Activated CD4-positive, alpha-beta memory T cell treated with anti-CD3 and anti-CD28 coated beads for 36 hours (primary cell): ENCODE results near the gene C19orf12. TPM values are rescaled to one million over a fixed set of nuclear protein-coding genes. Genes with fewer than 3 reads are reported as not detected.
A peak's percentile ranks its signal among the peaks of the same experiment; 100 is the strongest.

Source experiments
- CTCF ChIA-PET: fragments of 350-600 bp; sonication (Branson Sonifier 250); formaldehyde crosslinking; loops from one replicate; lab custom pipeline; 2021; ENCODE audit warnings: antibody characterized with exemption, inconsistent platforms; lab: Charles Lee
- POLR2A ChIA-PET: fragments of 350-600 bp; sonication (Branson Sonifier 250); formaldehyde crosslinking; loops from one replicate; lab custom pipeline; 2021; ENCODE audit warnings: antibody characterized with exemption; lab: Charles Lee
- DNase-seq: peaks from one replicate; pipeline ENCODE4 v3.0.0-alpha.2; 2020
- H3K27ac Mint-ChIP-seq: one replicate; pipeline ENCODE4 v1.8.0; 2021; ENCODE audit warnings: mixed read lengths
- H3K27me3 Mint-ChIP-seq: one replicate; pipeline ENCODE4 v1.8.0; 2021; ENCODE audit warnings: mixed read lengths
- H3K36me3 Mint-ChIP-seq: one replicate; pipeline ENCODE4 v1.8.0; 2021; ENCODE audit warnings: mixed read lengths
- H3K4me1 Mint-ChIP-seq: one replicate; pipeline ENCODE4 v1.8.0; 2021; ENCODE audit warnings: low read depth, mixed read lengths
- H3K4me3 Mint-ChIP-seq: one replicate; pipeline ENCODE4 v1.8.0; 2021; ENCODE audit warnings: mild to moderate bottlenecking, mixed read lengths
- H3K9me3 Mint-ChIP-seq: one replicate; pipeline ENCODE4 v1.8.0; 2021; ENCODE audit warnings: mixed read lengths
- intact Hi-C: fragments of 100-400 bp; cut with micrococcal nuclease; formaldehyde crosslinking; loops from one replicate; pipeline ENCODE4 v1.15.1; 2023
- total RNA-seq, 2 experiments: library from RNA; stranded (reverse); gene quantifications; one replicate each; pipeline ENCODE4 v1.2.3, GENCODE V29; 2021

C19orf12 gene
- total RNA-seq, 2 experiments from 2014 or later: 32.6 to 32.8 TPM

GRCh38 chr19:29694669-29695627, 20.1 kb downstream of the C19orf12 start:
- no peak overlapping the region for H3K27ac Mint-ChIP-seq
- peaks cover 11% of the 10 kb centered on the region for H3K4me1 Mint-ChIP-seq
- POLR2A ChIA-PET: no interaction called here
- CTCF ChIA-PET: interaction anchor here (0.6 to 7.9 kb wide), 17 partner anchors 10 to 182 kb away, joined by 3 to 130 read pairs (median 7); partner anchors contain the start of genes C19orf12, PLEKHF1 and POP4
- DNase-seq: peak; percentile 87
- peaks cover 6% of the 10 kb centered on the region for H3K9me3 Mint-ChIP-seq
- no peak overlapping the region for H3K4me3 Mint-ChIP-seq
- H3K27me3 Mint-ChIP-seq: no peaks in the 10 kb centered on the region
- H3K36me3 Mint-ChIP-seq: no peaks in the 10 kb centered on the region
- intact Hi-C loops: loop anchor here (1.0 to 5.0 kb wide), 2 partner anchors 21 to 168 kb away; partner anchors contain the start of gene VSTM2B

GRCh38 chr19:29694161-29694560, 20.9 kb downstream of the C19orf12 start:
- Mint-ChIP-seq H3K4me3 (no peak overlapping the region), H3K27ac (no peak overlapping the region), H3K4me1 (peaks cover 15% of the 10 kb centered on the region), H3K36me3 (peaks cover 5% of the 10 kb centered on the region), H3K9me3 (peaks cover 10% of the 10 kb centered on the region), H3K27me3 (no peaks in the 10 kb centered on the region)
- intact Hi-C loops: loop anchor here (1.0 to 5.0 kb wide), 2 partner anchors 22 to 167 kb away; partner anchors contain the start of gene VSTM2B
- ChIA-PET CTCF (interaction anchor here (0.8 to 7.9 kb wide), 15 partner anchors 10 to 87 kb away, joined by 3 to 130 read pairs (median 8); partner anchors contain the start of genes C19orf12, PLEKHF1 and POP4), POLR2A (interaction anchor here (1.4 kb wide), 1 partner anchor 22 kb away, joined by 3 read pairs; no protein-coding TSS in a partner anchor)
- no peak for DNase-seq

DNA sequence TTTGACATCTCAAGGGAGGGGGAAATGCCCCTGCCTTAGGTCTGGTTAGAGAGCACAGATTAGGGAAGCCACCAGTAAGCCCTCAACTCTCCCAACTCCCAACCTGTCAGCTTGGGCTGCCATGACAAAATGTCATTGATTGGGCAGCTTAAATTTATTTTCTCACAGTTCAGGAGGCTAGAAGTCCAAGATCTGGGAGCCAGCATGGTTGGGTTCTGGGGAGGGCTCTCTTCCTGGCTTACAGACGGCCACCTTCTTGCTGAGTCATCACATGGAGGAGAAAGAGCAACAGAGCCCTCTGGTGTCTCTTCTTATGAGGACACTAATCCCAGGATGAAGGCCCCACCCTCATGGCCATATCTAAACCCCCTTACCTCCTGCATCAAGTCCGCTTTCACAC, 24.2 kb downstream of the C19orf12 start:
- H3K4me1 Mint-ChIP-seq: peaks cover 39% of the 10 kb centered on the region
- H3K4me3 Mint-ChIP-seq: no peak overlapping the region
- peak overlapping the region; percentile 50 for H3K27ac Mint-ChIP-seq
- CTCF ChIA-PET: interaction anchor here (0.6 to 7.9 kb wide), 15 partner anchors 9 to 469 kb away, joined by 3 to 130 read pairs (median 5); partner anchors contain the start of genes C19orf12, PLEKHF1 and POP4
- POLR2A ChIA-PET: interaction anchor here (0.6 to 1.9 kb wide), 3 partner anchors 23 to 322 kb away, joined by 3 to 6 read pairs (median 3); no protein-coding TSS in a partner anchor
- peak; percentile 73 for DNase-seq
- intact Hi-C loops: loop anchor here (1.0 to 5.0 kb wide), 4 partner anchors 20 to 164 kb away; partner anchors contain the start of genes POP4 and VSTM2B
- peaks cover 5% of the 10 kb centered on the region for H3K36me3 Mint-ChIP-seq
- no peaks in the 10 kb centered on the region for H3K27me3 Mint-ChIP-seq
- peaks cover 10% of the 10 kb centered on the region for H3K9me3 Mint-ChIP-seq

DNA sequence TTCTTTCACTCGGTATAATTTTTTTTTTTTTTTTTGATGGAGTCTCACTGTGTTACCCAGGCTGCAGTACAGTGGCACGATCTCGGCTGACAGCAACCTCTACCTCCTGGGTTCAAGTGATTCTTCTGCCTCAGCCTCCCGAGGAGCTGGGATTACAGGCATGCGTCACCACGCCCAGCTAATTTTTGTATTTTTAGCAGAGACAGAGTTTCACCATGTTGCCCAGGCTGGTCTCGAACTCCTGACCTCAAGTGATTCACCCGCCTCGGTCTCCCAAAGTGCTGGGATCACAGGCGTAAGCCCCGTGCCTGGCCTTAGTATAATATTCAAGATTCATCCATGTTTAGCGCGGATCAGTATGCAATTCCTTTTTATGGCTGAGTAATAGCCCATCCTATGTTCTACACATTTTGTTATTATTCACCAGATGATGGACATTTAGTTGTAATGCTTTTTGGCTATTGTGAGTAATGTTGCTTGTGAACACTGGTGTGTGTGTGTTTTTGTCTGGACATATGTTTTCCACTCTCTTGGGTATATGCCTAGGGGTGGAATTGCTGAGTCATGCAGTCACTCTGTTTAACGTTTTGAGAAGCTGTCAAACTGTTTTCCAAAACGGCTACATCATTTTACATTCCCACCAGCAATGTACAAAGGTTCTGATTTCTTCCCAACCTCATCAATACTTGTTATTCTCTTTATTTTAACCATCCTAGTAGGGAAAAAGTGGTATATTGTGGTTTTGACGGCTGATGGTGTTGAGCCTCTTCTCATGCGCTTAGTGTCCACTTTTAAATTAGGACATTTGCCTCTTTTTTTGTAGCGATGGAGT, 26.9 kb downstream of the C19orf12 start:
- intact Hi-C loops: loop anchor here (1.0 kb wide), 1 partner anchor 17 kb away; no protein-coding TSS in a partner anchor

DNA sequence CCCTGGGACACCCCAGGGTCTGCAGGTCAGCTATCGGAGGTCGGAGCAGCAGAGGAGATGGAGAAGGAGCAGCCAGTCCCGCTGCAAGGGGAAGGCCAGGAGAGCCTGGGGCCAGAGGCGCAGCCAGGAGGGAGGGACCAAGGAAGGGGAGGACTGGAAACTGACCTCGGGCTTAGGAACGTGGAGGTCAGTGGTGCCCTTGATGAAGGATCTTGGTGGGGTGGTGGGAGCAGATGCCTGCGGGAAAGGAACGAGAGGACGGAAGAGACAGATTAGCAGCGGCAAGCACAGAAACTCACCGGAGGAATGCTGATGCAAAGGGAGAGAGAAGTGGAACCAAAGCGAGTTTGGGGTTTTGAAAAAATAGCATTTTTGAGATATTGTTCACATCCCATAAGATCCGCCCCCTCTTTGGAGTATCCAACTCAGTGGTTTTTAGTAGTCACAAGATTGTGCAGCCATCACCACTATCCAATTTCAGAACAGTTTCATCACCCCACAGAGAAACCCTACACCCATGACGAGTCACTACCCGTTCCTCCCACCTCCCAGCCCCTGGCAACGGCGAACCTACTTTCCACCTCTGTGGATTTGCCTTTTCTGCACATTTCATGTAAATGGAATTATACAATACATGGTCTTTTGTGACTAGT, 27.7 kb downstream of the C19orf12 start:
- Mint-ChIP-seq H3K9me3 (peaks cover 10% of the 10 kb centered on the region), H3K4me3 (no peak overlapping the region), H3K27me3 (no peaks in the 10 kb centered on the region), H3K36me3 (peaks cover 5% of the 10 kb centered on the region), H3K27ac (peak overlapping the region; percentile 76), H3K4me1 (peaks cover 37% of the 10 kb centered on the region)
- ChIA-PET CTCF (interaction anchor here (0.7 to 7.9 kb wide), 5 partner anchors 16 to 304 kb away, joined by 3 to 130 read pairs (median 5); partner anchors contain the start of gene PLEKHF1), POLR2A (interaction anchor here (0.7 to 1.4 kb wide), 2 partner anchors 9 to 81 kb away, joined by 3 read pairs; partner anchors contain the start of gene POP4)
- DNase-seq: peak; percentile 78
- intact Hi-C loops: loop anchor here (1.0 kb wide), 1 partner anchor 16 kb away; no protein-coding TSS in a partner anchor

More for the DNA sequence above, 26.9 kb downstream of the C19orf12 start:
- Mint-ChIP-seq H3K27me3 (no peaks in the 10 kb centered on the region), H3K4me3 (no peak overlapping the region), H3K4me1 (peaks cover 34% of the 10 kb centered on the region), H3K36me3 (peaks cover 5% of the 10 kb centered on the region), H3K9me3 (peaks cover 10% of the 10 kb centered on the region), H3K27ac (peak overlapping the region; percentile 56)
- ChIA-PET CTCF (interaction anchor here (0.6 to 7.9 kb wide), 4 partner anchors 9 to 378 kb away, joined by 3 to 130 read pairs (median 4); no protein-coding TSS in a partner anchor), POLR2A (no interaction called here)
- no peak for DNase-seq

DNA sequence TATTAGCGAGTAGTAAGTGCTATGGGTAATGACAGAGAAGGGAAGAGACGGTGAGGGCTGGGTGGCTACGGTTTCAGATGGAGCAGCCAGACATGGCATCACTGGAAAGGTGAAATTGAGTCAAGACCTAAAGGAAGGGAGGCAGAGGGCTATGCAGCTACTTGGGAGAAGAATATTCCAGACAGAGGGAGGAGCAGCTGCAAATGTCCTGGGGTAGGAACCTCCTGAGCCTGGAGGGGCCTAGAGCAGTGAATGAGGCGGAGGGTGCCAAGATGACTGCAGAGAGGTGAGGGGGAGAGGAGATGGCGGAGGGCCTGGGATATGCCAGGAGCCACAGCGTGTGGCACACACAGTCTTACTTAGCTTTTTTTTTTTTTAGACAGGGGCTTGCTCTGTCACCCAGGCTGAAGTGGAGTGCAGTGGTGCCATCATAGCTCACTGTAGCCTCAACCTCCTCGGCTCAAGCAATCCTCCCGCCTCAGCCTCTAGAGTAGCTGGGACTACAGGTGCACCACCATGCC, 28.7 kb downstream of the C19orf12 start:
- Mint-ChIP-seq H3K36me3 (peaks cover 5% of the 10 kb centered on the region), H3K27me3 (no peaks in the 10 kb centered on the region), H3K4me3 (no peak overlapping the region), H3K4me1 (peaks cover 41% of the 10 kb centered on the region), H3K9me3 (peaks cover 10% of the 10 kb centered on the region), H3K27ac (no peak overlapping the region)
- no peak for DNase-seq
- ChIA-PET POLR2A (interaction anchor here (0.7 to 1.4 kb wide), 2 partner anchors 8 to 80 kb away, joined by 3 read pairs; partner anchors contain the start of gene POP4), CTCF (interaction anchor here (0.7 to 1.6 kb wide), 5 partner anchors 15 to 303 kb away, joined by 3 to 9 read pairs (median 4); partner anchors contain the start of gene PLEKHF1)
- intact Hi-C loops: no loop called here

GRCh38 chr19:29685326-29685725, 29.7 kb downstream of the C19orf12 start:
- Mint-ChIP-seq H3K27ac (no peak overlapping the region), H3K27me3 (no peaks in the 10 kb centered on the region)
- intact Hi-C loops: no loop called here

GRCh38 chr19:29683009-29683408, 32.1 kb downstream of the C19orf12 start:
- H3K27ac Mint-ChIP-seq: no peak overlapping the region
- POLR2A ChIA-PET: interaction anchor here (0.6 to 1.1 kb wide), 2 partner anchors 11 to 76 kb away, joined by 3 to 4 read pairs; no protein-coding TSS in a partner anchor

More at GRCh38 chr19:29685326-29685725, 29.7 kb downstream of the C19orf12 start:
- ChIA-PET POLR2A (interaction anchor here (0.8 to 1.3 kb wide), 2 partner anchors 14 to 79 kb away, joined by 3 read pairs; partner anchors contain the start of gene POP4), CTCF (interaction anchor here (1.2 to 1.6 kb wide), 2 partner anchors 18 to 75 kb away, joined by 3 to 4 read pairs; no protein-coding TSS in a partner anchor)
- Mint-ChIP-seq H3K4me1 (peaks cover 47% of the 10 kb centered on the region), H3K4me3 (no peak overlapping the region), H3K9me3 (peaks cover 4% of the 10 kb centered on the region), H3K36me3 (peaks cover 5% of the 10 kb centered on the region)
- DNase-seq: no peak

DNA sequence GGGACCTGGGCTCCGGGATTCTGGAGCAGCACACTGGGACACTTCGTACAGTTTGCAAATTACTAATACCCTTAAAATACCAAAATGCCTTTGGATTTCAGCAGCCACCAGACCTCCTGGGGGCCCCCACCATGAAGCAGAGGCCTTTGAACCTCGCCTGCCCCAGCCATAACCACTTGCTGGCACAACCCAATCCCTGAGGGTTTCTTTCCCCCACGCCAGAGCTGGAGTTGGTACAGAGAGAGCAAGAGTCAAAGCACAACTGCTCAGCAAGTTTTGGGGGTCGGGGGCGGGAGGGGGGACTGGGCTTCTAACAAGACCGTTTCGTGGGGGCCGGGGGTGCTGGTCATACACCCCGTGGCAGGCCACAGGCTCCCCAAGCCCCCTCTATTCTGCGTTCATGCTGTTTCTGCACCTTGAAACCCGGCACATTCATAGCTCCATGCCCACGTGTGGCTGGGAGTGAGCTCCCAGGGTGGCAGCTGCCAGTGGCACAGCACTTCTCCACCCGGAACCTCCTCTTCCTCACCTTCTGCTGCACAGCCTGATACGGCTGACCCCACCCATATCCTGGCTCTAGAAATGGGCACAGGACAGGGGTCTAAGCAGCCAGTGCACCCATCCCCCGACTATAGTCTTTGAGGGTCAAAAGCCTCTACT, 32.7 kb downstream of the C19orf12 start:
- DNase-seq: no peak
- Mint-ChIP-seq H3K4me1 (peaks cover 51% of the 10 kb centered on the region), H3K27me3 (no peaks in the 10 kb centered on the region), H3K36me3 (no peaks in the 10 kb centered on the region), H3K9me3 (no peaks in the 10 kb centered on the region), H3K27ac (no peak overlapping the region), H3K4me3 (no peak overlapping the region)
- ChIA-PET CTCF (interaction anchor here (1.1 to 2.4 kb wide), 6 partner anchors 8 to 75 kb away, joined by 3 to 11 read pairs (median 7); partner anchors contain the start of gene C19orf12), POLR2A (interaction anchor here (0.6 to 6.3 kb wide), 3 partner anchors 10 to 76 kb away, joined by 4 to 37 read pairs (median 16); partner anchors contain the start of gene PLEKHF1)
- intact Hi-C loops: no loop called here

More at GRCh38 chr19:29683009-29683408, 32.1 kb downstream of the C19orf12 start:
- no peaks in the 10 kb centered on the region for H3K9me3 Mint-ChIP-seq
- peaks cover 53% of the 10 kb centered on the region for H3K4me1 Mint-ChIP-seq
- no peak for DNase-seq
- H3K36me3 Mint-ChIP-seq: no peaks in the 10 kb centered on the region
- CTCF ChIA-PET: interaction anchor here (2.4 kb wide), 1 partner anchor 33 kb away, joined by 9 read pairs; the partner anchor contains the start of gene C19orf12
- no peak overlapping the region for H3K4me3 Mint-ChIP-seq
- no peaks in the 10 kb centered on the region for H3K27me3 Mint-ChIP-seq
- intact Hi-C loops: no loop called here
